Neuronal stem cell (in vitro differentiated cells): ENCODE measurements around the gene CD53.

Experiments
- DNase-seq: peaks from one replicate; pipeline ENCODE4 v3.0.0-alpha.2; 2013; ENCODE audit warnings: low spot score
- H2AFZ ChIP-seq: one replicate; pipeline ENCODE4 v1.6.1; 2013; ENCODE audit warnings: mild to moderate bottlenecking, low read length, inconsistent platforms
- H2AK5ac ChIP-seq: 2 replicates; pipeline ENCODE4 v1.6.1; 2013; ENCODE audit warnings: low read depth, mild to moderate bottlenecking, inconsistent platforms, low read length, moderate library complexity, mixed read lengths
- H2BK120ac ChIP-seq: 2 replicates; pipeline ENCODE4 v1.6.1; 2013; ENCODE audit warnings: low read depth, mild to moderate bottlenecking, inconsistent platforms, low read length, moderate library complexity, mixed read lengths
- H2BK12ac ChIP-seq: one replicate; pipeline ENCODE4 v1.6.1; 2013; ENCODE audit warnings: low read length, inconsistent platforms
- H2BK15ac ChIP-seq: 2 replicates; pipeline ENCODE4 v1.6.1; 2013; ENCODE audit warnings: mild to moderate bottlenecking, low read length, inconsistent platforms, mixed read lengths
- H2BK5ac ChIP-seq: one replicate; pipeline ENCODE4 v1.6.1; 2013; ENCODE audit warnings: inconsistent platforms, mild to moderate bottlenecking, low read length, moderate library complexity
- H3K14ac ChIP-seq: one replicate; pipeline ENCODE4 v1.6.1; 2013; ENCODE audit warnings: low read length, inconsistent platforms
- H3K18ac ChIP-seq: 2 replicates; pipeline ENCODE4 v1.6.1; 2013; ENCODE audit warnings: low read length, inconsistent platforms
- H3K23ac ChIP-seq: 2 replicates; pipeline ENCODE4 v1.6.1; 2013; ENCODE audit warnings: low read depth, mild to moderate bottlenecking, mixed read lengths, low read length, inconsistent platforms; ENCODE audit not compliant: poor library complexity
- H3K27ac ChIP-seq: replicated peaks from 3 replicates; pipeline ENCODE4 v1.5.1; 2013; ENCODE audit warnings: low read length, inconsistent platforms
- H3K27me3 ChIP-seq, 3 experiments: 2 replicates each; pipeline ENCODE4 v1.6.1; 2013; ENCODE audit warnings: low read length in 3 of 3, mild to moderate bottlenecking in 2 of 3, inconsistent platforms in 1 of 3, low read depth in 1 of 3, mixed read lengths in 1 of 3, moderate library complexity in 1 of 3; ENCODE audit not compliant: control insufficient read depth in 3 of 3, insufficient read depth in 3 of 3
- H3K36me3 ChIP-seq, 2 donors: replicated peaks in 1 of 2; 2 replicates each; pipeline ENCODE4 v1.6.1; 2013; ENCODE audit warnings: low read length in 2 of 2; ENCODE audit not compliant: control insufficient read depth in 2 of 2, insufficient read depth in 2 of 2
- H3K4ac ChIP-seq: 2 replicates; pipeline ENCODE4 v1.6.1; 2013; ENCODE audit warnings: inconsistent platforms, mild to moderate bottlenecking, low read length, moderate library complexity
- H3K4me1 ChIP-seq, 2 donors: 1 replicate in 1 of 2; 2 replicates in 1 of 2; pipeline ENCODE4 v1.6.1; 2013; ENCODE audit warnings: low read length in 2 of 2, low read depth in 1 of 2; ENCODE audit not compliant: control insufficient read depth in 2 of 2, insufficient read depth in 1 of 2
- H3K4me2 ChIP-seq: one replicate; pipeline ENCODE4 v1.6.1; 2013; ENCODE audit warnings: mild to moderate bottlenecking, low read length, inconsistent platforms; ENCODE audit not compliant: insufficient read depth, poor library complexity, severe bottlenecking
- H3K4me3 ChIP-seq, 2 donors: 2 replicates each; pipeline ENCODE4 v1.5.1; 2013; ENCODE audit warnings: low read length in 2 of 2, mild to moderate bottlenecking in 2 of 2, inconsistent platforms in 1 of 2, moderate library complexity in 1 of 2
- H3K79me1 ChIP-seq: one replicate; pipeline ENCODE4 v1.6.1; 2013; ENCODE audit warnings: low read depth, mild to moderate bottlenecking, inconsistent platforms, low read length, moderate library complexity
- H3K9ac ChIP-seq: one replicate; pipeline ENCODE4 v1.6.1; 2013; ENCODE audit warnings: mild to moderate bottlenecking, low read depth, low read length, inconsistent platforms; ENCODE audit not compliant: poor library complexity
- H3K9me3 ChIP-seq, 2 donors: replicated peaks in 1 of 2; 2 replicates each; pipeline versions ENCODE3 to v1.6.1; 2013; ENCODE audit warnings: low read length in 2 of 2, mild to moderate bottlenecking in 2 of 2, inconsistent platforms in 1 of 2, low read depth in 1 of 2, mixed read lengths in 1 of 2, moderate library complexity in 1 of 2; ENCODE audit not compliant: control insufficient read depth in 2 of 2, insufficient read depth in 1 of 2
- H4K8ac ChIP-seq: one replicate; pipeline ENCODE4 v1.6.1; 2013; ENCODE audit warnings: low read depth, mild to moderate bottlenecking, inconsistent platforms, low read length, moderate library complexity
- H4K91ac ChIP-seq: one replicate; pipeline ENCODE4 v1.6.1; 2013; ENCODE audit warnings: low read length, low read depth, mild to moderate bottlenecking, inconsistent platforms; ENCODE audit not compliant: poor library complexity
- WGBS, 2 donors: extraction: QIAGEN DNeasy Blood & Tissue Kit; methylation state at CpG; one replicate each; pipeline ENCODE4 v1.1.7; 2013; ENCODE audit warnings: missing lambda C conversion rate in 2 of 2, mixed read lengths in 1 of 2; ENCODE audit not compliant: insufficient read length in 2 of 2, insufficient replicate concordance in 1 of 2; ENCODE audit errors: extremely low coverage in 2 of 2; 5-methylcytosine and 5-hydroxymethylcytosine counted together

Gene CD53

GRCh38 chr1:110936567-110936966, 63.6 kb downstream of the CD53 start:
- no peak for DNase-seq
- WGBS, 2 donors = no CpG with 5 or more reads among the region's 1 CpG

GRCh38 chr1:110944806-110945205, 71.9 kb downstream of the CD53 start:
- DNase-seq = no peak
- H4K91ac ChIP-seq = no peak overlapping the region
- no peak overlapping the region for H2BK12ac ChIP-seq
- no peak overlapping the region for H3K4me2 ChIP-seq
- no peaks in the 10 kb centered on the region for H3K79me1 ChIP-seq
- no peaks in the 10 kb centered on the region for H3K4me1 ChIP-seq
- H3K9ac ChIP-seq = no peak overlapping the region
- H3K9me3 ChIP-seq = no peaks in the 10 kb centered on the region
- no peak overlapping the region for H2BK15ac ChIP-seq
- H2BK120ac ChIP-seq = no peak overlapping the region
- H3K27ac ChIP-seq = no peak overlapping the region
- H2AFZ ChIP-seq = no peak overlapping the region
- no CpG with 5 or more reads among the region's 3 CpGs for WGBS, 2 donors
- no peak overlapping the region for H3K23ac ChIP-seq
- H3K4ac ChIP-seq = no peak overlapping the region
- no peak overlapping the region for H3K14ac ChIP-seq
- H2BK5ac ChIP-seq = no peak overlapping the region
- H3K27me3 ChIP-seq = no peaks in the 10 kb centered on the region
- H4K8ac ChIP-seq = no peak overlapping the region
- no peak overlapping the region for H3K4me3 ChIP-seq
- H2AK5ac ChIP-seq = no peak overlapping the region
- no peak overlapping the region for H3K18ac ChIP-seq
- H3K36me3 ChIP-seq = peaks cover 0 to 35% of the 10 kb centered on the region in 2 donors

More at GRCh38 chr1:110936567-110936966, 63.6 kb downstream of the CD53 start:
- no peak overlapping the region for H2AK5ac ChIP-seq
- no peak overlapping the region for H3K4ac ChIP-seq
- no peak overlapping the region for H2BK5ac ChIP-seq
- H3K36me3 ChIP-seq = no peaks in the 10 kb centered on the region
- H3K4me2 ChIP-seq = no peak overlapping the region
- H3K9ac ChIP-seq = no peak overlapping the region
- no peak overlapping the region for H3K18ac ChIP-seq
- no peak overlapping the region for H4K8ac ChIP-seq
- H3K4me3 ChIP-seq = no peak overlapping the region
- H2BK120ac ChIP-seq = no peak overlapping the region
- no peak overlapping the region for H2BK15ac ChIP-seq
- no peak overlapping the region for H3K23ac ChIP-seq
- H3K9me3 ChIP-seq = peaks cover 0 to 3% of the 10 kb centered on the region in 2 donors
- H3K27ac ChIP-seq = no peak overlapping the region
- H3K14ac ChIP-seq = no peak overlapping the region
- H4K91ac ChIP-seq = no peak overlapping the region
- H3K27me3 ChIP-seq = no peaks in the 10 kb centered on the region
- H3K4me1 ChIP-seq = no peaks in the 10 kb centered on the region
- no peak overlapping the region for H2AFZ ChIP-seq
- no peak overlapping the region for H2BK12ac ChIP-seq
- H3K79me1 ChIP-seq = no peaks in the 10 kb centered on the region

GRCh38 chr1:110945626-110946025, 72.7 kb downstream of the CD53 start:
- no peak overlapping the region for H2BK15ac ChIP-seq
- no peak overlapping the region for H3K23ac ChIP-seq
- H3K14ac ChIP-seq = no peak overlapping the region
- H3K36me3 ChIP-seq = peaks cover 0 to 43% of the 10 kb centered on the region in 2 donors
- no peak overlapping the region for H3K18ac ChIP-seq
- H3K4me2 ChIP-seq = no peak overlapping the region
- no peaks in the 10 kb centered on the region for H3K79me1 ChIP-seq
- H2AFZ ChIP-seq = no peak overlapping the region
- no peaks in the 10 kb centered on the region for H3K4me1 ChIP-seq
- no peaks in the 10 kb centered on the region for H3K9me3 ChIP-seq
- no peak overlapping the region for H4K91ac ChIP-seq
- DNase-seq = no peak
- no peak overlapping the region for H2BK120ac ChIP-seq
- H3K4me3 ChIP-seq = no peak overlapping the region
- H2BK5ac ChIP-seq = no peak overlapping the region
- no peaks in the 10 kb centered on the region for H3K27me3 ChIP-seq
- H3K4ac ChIP-seq = no peak overlapping the region
- H3K27ac ChIP-seq = no peak overlapping the region
- WGBS, 2 donors = no CpG with 5 or more reads among the region's 2 CpGs
- H2BK12ac ChIP-seq = no peak overlapping the region
- H2AK5ac ChIP-seq = no peak overlapping the region
- H4K8ac ChIP-seq = no peak overlapping the region
- no peak overlapping the region for H3K9ac ChIP-seq

- H3K4me3 ChIP-seq = no peak overlapping the region
- no peak overlapping the region for H3K4me2 ChIP-seq
- H2AFZ ChIP-seq = no peak overlapping the region
- no peak overlapping the region for H2BK5ac ChIP-seq
- no peak overlapping the region for H3K9ac ChIP-seq
- H3K79me1 ChIP-seq = no peaks in the 10 kb centered on the region
- no peak overlapping the region for H2BK12ac ChIP-seq
- H3K23ac ChIP-seq = no peak overlapping the region
- H4K91ac ChIP-seq = no peak overlapping the region
- H3K14ac ChIP-seq = no peak overlapping the region
- no peaks in the 10 kb centered on the region for H3K4me1 ChIP-seq
- whole genome bisulfite sequencing, 2 donors = no CpG with 5 or more reads among the region's 10 CpGs
- H3K4ac ChIP-seq = no peak overlapping the region
- no peak overlapping the region for H4K8ac ChIP-seq
- H3K18ac ChIP-seq = no peak overlapping the region
- H3K36me3 ChIP-seq = peaks cover 0 to 67% of the 10 kb centered on the region in 2 donors
- no peaks in the 10 kb centered on the region for H3K27me3 ChIP-seq
- no peak overlapping the region for H3K27ac ChIP-seq
- H2AK5ac ChIP-seq = no peak overlapping the region
- no peaks in the 10 kb centered on the region for H3K9me3 ChIP-seq
- DNase-seq = no peak
- no peak overlapping the region for H2BK15ac ChIP-seq
- no peak overlapping the region for H2BK120ac ChIP-seq
These were observed 75.3 kb downstream of the CD53 start for GRCh38 chr1:110948038-110948810.
